Activated CD4-positive, alpha-beta T cell treated with anti-CD3 and anti-CD28 coated beads, Interleukin-2, Interleukin-6, amounts not matched to agents 100 ng/mL and 50 ng/mL, durations not matched to agents 16 hours and 8 hours (primary cell): Measurements from ENCODE around the gene WDR27.
"Not testable (repeated sequence)": the region's sequence is repeated elsewhere in the genome, so short reads cannot be mapped to it uniquely, and the experiment has no call there.

Source experiments
- DNase-seq: peaks from one replicate; pipeline ENCODE4 v3.0.0-alpha.2; 2020

Gene WDR27

DNA sequence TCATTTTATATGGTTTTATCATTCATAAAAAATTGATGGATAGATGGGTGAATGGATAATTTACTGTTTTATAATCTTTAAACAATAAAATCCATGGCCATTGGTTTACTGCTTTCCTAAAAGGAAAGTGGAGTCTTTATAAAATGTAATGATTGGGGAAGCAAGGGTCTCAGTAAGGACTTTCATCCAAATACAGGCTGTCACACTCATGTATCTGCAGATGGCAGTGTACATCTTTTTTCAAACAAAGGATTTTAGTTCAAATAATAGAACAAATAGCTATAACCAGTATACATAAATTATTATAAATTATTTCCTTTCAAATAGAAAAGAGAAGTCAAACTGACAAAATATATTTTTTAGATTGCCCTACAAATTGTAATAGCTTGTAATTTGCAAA, 190.0 kb downstream of the WDR27 start:
- DNase-seq: not testable (repeated sequence)

DNA sequence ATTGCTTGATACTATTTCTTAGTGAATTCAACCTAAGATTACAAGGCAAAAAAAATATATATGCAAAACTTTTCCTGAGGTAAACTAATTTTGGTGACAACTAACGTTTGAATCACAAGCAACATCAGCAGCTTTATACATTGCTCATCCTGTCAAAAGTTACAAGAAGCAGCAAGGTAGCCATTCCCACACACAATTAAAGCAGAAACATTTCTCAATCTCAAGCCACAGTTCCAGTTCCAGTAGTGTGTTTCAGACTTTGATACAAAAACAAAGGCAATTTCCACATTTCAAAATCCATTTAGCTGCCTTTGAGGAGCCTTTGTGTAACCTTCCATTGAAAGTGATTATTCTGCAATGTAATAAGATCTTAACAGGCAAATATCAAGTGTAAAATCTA, 191.0 kb downstream of the WDR27 start:
- DNase-seq: no peak

DNA sequence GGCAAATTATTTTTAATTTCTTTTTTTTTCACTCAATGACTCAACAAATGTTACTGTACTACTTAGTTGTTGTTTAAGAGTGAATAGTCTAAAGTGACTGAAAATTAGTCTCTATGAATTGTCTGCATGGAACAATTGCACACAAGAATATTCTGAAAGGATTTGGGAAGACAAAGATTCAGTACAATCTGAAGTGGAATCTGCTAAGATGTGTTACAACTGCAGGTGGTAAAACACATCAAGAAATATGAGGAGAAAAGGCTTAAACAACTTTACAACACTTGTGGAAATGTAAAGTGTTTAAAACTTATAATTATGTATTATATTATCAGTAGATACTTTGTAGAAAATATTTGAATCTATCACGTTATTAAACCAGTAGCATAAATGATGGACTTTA, 193.4 kb downstream of the WDR27 start:
- DNase-seq: no peak

GRCh38 chr6:169503422-169504152, 198.2 kb downstream of the WDR27 start:
- no peak for DNase-seq

DNA sequence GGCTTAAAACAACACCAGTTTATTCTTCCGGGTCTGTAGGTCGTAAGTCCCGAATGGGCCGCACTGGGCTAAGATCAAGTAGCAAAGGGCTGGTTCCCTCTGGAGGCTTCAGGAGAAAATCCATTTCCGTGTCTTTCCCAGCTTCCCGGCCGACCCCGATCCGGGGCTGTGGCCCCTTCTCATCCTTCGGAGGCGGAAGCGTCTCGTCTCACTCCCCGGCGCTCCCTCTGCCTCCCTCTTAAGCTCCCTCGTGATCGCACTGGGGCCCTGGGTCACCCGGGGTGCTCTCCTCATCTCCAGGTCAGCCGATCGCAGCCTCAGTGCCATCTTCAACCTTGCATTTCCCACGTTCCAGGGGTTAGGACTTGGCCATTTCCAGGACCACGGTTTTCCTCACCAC, 199.4 kb downstream of the WDR27 start:
- DNase-seq: no peak

DNA sequence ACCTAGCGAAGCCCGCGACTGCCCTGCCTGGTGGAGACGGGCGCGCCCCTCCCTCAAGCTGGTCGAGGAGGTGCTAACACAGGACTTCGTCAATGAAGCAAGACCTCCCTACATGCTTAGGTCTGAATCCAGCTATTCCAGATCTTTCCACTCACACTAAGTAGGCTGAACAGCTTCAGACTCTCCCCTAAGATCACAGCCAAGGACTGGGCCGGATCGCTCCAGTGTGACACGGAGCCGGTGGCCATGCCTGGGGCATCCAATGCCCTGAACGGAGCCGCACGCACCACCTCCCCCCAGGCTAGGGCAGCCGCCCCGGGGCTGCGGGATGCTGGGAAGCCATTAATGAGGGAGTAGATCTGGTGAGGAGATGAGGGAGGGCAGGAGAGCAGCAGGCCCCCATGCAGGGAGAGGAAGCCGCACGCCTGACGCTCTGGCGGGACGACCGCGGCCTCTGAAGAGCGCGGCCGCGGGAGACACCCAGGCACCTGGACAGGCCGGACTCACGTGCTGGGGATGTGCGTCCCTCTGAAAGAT, 200.0 kb downstream of the WDR27 start:
- DNase-seq: no peak

DNA sequence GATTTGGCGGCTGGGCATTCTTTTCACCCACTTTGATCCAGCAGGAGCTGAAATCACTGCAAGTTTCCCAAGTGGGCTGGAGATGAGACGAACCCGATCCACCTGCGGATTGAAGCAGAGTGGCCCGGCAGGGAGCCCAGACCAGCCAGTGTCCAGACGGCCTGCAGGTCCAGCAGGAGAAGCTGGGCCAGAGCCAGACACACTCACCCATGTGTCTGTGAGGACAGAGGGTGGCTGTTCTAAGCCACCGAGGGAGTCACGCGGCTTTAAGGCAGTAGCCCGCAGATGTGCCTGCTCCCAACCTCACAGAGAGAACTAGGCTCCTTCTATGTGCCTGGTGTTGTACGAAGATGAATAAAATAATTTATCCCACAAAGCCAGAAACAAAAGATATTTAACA, 200.7 kb downstream of the WDR27 start:
- no peak for DNase-seq

DNA sequence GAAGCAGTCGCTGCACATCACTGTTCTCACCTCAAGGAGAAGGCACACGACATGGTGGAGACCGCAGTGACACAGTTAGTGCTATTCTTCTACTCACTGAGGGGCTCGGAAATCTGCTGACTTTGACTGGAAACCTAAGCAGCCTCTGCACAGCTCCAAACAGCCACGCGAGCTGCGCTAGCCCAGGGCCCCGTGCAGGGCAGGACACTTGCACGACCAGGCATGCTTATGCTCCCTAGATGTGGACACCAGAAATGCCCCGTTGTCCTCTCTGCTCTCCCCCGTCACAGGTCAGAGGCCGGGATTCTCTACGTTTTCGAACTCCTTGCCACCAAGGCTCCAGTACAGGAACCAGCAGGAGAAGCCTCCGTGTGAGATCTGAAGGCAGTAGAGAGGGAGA, 201.1 kb downstream of the WDR27 start:
- no peak for DNase-seq

- DNase-seq: no peak
These were observed 202.0 kb downstream of the WDR27 start for GRCh38 chr6:169499848-169500247.

GRCh38 chr6:169498916-169499513, 202.8 kb downstream of the WDR27 start:
- no peak for DNase-seq

- DNase-seq: no peak
These were observed 206.2 kb downstream of the WDR27 start for GRCh38 chr6:169495601-169496000.

DNA sequence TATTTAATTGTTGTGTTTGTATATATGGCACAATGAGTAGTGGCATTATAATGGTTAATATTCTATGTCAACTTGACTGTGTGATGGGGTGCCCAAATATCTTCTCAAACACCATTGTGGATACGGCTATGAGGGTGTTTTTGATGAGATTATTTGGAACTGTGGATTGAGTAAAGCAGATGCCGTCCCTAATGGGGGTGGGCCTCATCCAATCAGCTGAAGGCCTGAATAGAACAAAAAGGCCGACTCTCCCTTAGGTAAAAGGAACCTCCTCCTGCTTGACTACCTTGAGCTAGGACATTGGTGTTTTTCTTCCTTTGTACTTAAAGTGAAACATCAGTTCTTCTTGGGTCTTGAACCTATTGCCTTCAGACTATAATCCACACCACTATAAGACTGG, 207.8 kb downstream of the WDR27 start:
- DNase-seq: no peak

GRCh38 chr6:169491482-169491881, 210.3 kb downstream of the WDR27 start:
- no peak for DNase-seq

- no peak for DNase-seq
These were observed 211.0 kb downstream of the WDR27 start for GRCh38 chr6:169490830-169491229.

DNA sequence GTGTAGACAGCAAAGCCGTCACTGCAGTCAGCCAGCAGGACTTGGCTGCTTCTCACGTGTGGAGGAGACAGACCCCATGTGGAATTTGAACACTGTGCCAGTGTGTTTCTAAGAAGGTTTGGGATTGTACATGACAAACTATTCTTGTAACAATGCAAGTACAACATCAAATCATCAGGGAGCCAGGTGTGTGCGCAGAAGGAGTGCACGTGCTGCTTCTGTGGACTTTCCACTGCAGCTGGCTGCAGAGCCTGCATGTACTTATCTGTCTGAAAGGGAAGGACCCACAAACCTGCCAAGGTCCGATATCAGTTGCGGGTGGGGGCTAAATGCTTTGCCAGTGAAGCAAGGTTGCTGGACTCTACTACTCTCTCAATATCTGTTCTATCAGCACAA, 211.6 kb downstream of the WDR27 start:
- DNase-seq: no peak

- DNase-seq: no peak
These were observed 212.1 kb downstream of the WDR27 start for GRCh38 chr6:169489563-169490245.

DNA sequence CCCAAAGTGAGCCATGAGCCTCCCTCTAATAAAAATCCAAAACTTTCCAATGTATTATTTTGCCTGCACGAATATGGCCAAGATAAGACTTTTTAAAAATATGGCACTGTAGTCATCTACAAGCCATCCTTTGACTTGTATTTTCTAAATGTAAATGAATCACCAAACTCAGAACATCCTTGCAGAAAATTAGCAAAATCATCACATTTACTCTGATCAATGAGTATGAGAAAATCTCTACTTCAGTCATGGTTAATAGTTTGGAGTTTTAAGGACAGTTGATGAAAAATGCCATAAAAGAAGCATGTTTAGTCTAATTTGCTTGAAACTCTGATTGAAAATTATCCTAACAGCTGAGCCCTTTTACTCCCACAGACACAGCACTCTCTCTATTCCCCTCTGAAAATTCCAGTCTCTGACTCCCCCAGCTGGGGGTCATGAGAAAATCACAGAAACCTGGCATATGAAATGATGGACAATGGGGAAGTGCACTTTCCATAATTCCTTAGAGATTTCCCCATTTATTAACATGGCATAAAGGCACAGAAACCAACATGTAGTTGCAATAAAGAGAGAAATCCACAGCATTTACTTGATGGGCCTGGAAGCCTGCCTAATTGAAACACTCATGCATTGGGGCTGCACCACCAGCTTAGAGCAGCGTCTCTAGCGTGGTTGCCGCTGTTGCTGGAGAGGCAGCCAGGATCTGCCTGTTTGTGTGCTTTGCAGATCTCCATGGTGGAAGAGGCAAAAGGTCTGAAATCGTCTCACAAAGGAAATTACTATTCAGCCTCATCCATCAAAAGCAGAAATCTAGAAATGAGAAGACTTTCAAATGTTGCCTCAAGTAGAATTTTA, 214.0 kb downstream of the WDR27 start:
- DNase-seq: no peak

DNA sequence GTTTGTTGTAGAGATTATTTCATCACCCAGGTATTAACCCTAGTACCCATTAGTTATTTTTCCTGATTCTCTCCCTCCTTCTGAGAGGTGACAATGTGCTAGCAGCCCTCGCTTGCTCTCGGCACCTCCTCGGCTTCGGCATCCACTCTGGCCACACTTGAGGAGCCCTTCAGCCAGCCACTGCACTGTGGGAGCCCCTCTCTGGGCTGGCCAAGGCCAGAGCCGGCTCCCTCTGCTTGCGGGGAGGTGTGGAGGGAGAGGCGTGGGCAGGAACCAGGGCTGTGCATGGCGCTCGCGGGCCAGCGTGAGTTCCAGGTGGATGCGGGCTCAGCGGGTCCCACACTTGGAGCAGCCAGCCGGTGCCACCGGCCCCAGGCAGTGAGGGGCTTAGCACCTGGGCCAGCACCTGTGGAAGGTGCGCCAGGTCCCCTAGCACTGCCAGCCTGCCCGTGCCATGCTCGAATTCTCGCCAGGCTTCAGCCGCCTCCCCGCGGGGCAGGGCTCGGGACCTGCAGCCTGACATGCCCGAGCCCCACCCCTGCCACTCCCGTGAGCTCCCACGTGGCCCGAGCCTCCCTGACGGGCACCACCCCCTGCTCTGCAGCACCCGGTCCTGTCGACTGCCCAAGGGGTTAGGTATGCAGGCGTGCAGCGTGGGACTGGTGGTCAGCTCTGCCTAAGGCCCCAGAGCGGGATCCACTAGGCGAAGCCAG, 221.9 kb downstream of the WDR27 start:
- no peak for DNase-seq

DNA sequence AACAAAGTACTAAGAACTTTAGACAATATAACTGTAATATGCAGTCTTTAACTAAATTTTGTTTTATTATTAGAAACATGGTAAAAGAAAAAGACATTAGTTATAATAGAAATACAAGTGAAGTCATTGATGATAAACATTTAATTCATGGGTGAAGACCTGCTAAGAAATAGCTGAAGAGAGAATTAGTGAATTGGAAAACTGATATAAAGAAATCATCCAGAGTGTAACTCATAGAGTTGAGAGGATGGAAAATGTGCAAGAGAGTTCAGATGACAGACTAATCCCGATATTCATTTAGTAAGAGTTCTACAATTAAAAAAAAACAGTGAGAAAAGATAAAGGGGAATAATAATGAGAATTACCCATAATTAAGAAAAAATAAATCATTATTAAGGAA, 227.5 kb downstream of the WDR27 start:
- no peak for DNase-seq

DNA sequence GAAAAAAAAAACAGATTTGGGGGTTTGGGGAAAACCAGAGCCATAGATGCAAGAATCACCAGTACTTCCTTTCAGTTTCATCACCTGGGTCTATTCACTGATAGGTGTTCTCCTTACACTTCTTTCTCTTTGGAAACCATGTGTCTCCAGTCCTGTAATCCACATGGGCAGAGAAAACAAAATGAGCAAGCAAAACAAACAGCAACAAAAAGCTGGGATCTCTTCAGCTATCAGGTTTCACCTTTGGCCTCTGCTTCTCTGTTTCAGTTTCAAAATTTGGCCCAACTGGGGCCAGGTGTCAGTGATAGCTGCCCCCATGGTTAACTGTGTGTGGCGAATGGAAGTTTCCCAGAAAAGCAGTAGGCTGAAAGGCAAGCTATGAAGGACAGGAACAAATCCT, 228.2 kb downstream of the WDR27 start:
- no peak for DNase-seq

DNA sequence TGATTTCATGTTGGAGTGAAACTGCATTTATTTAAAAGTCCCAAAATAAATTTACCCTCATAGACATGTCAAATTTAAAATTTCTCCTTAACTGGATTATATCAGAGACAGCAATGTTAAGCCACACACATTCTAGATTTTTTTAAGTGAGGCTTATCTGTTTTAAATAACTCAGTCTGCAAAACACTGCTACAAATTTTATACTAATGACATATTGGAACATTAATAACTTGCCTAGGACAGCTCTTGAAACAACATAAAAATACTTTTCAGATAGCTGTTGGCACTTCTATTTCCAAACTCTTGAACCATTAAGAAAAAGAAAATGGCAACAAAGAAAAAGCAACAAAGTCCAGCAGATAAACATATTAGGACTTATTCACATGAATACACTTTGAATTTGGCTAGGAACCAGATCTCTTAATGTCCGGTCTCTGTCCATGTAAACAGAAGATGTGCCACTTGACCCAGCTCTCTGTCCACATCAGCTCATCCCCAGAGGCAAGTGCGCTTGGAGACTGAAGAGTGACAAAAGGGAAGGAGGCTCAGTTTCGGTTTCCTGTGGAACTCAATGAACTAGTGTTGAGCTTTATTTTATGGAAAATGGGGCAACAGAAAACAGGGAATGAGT, 228.9 kb downstream of the WDR27 start:
- DNase-seq: no peak

- DNase-seq: no peak
These were observed 231.0 kb downstream of the WDR27 start for GRCh38 chr6:169470790-169471189.
